Mesenchymal stem cell (in vitro differentiated cells and primary cell): Measurements from ENCODE around the gene AKR7A2.
"Not testable (repeated sequence)": the region's sequence is repeated elsewhere in the genome, so short reads cannot be mapped to it uniquely, and the experiment has no call there.

Experiments
- DNase-seq: peaks from one replicate; pipeline ENCODE4 v3.0.0-alpha.2; 2013
- H2AFZ ChIP-seq: one replicate; pipeline ENCODE4 v1.6.1; 2013; ENCODE audit warnings: low read depth, mild to moderate bottlenecking, control low read depth, inconsistent platforms, low read length, moderate library complexity
- H2AK5ac ChIP-seq: 2 replicates; pipeline ENCODE4 v1.6.1; 2013; ENCODE audit warnings: low read length, moderate library complexity, mild to moderate bottlenecking, inconsistent platforms; ENCODE audit not compliant: severe bottlenecking
- H2BK120ac ChIP-seq: one replicate; pipeline ENCODE4 v1.6.1; 2013; ENCODE audit warnings: low read depth, mild to moderate bottlenecking, inconsistent platforms, low read length, moderate library complexity
- H2BK12ac ChIP-seq, 2 experiments: one replicate each; pipeline ENCODE4 v1.6.1; 2013; ENCODE audit warnings: inconsistent platforms in 2 of 2, low read length in 2 of 2, mild to moderate bottlenecking in 2 of 2, moderate library complexity in 2 of 2, control low read depth in 1 of 2
- H2BK15ac ChIP-seq: one replicate; pipeline ENCODE4 v1.6.1; 2013; ENCODE audit warnings: mild to moderate bottlenecking, low read depth, inconsistent platforms; ENCODE audit not compliant: poor library complexity, severe bottlenecking
- H2BK5ac ChIP-seq: 2 replicates; pipeline ENCODE4 v1.6.1; 2013; ENCODE audit warnings: low read depth, mild to moderate bottlenecking, low read length, control low read depth, inconsistent platforms; ENCODE audit not compliant: poor library complexity, severe bottlenecking
- H3K14ac ChIP-seq, 2 experiments: one replicate each; pipeline ENCODE4 v1.6.1; 2013; ENCODE audit warnings: inconsistent platforms in 2 of 2, low read length in 2 of 2, control low read depth in 1 of 2, mild to moderate bottlenecking in 1 of 2, moderate library complexity in 1 of 2
- H3K18ac ChIP-seq, 2 experiments: one replicate each; pipeline ENCODE4 v1.6.1; 2013; ENCODE audit warnings: inconsistent platforms in 2 of 2, low read length in 2 of 2, control low read depth in 1 of 2, low read depth in 1 of 2, mild to moderate bottlenecking in 1 of 2
- H3K23ac ChIP-seq, 2 experiments: one replicate each; pipeline ENCODE4 v1.6.1; 2013; ENCODE audit warnings: inconsistent platforms in 2 of 2, low read length in 2 of 2, mild to moderate bottlenecking in 2 of 2, moderate library complexity in 2 of 2, control low read depth in 1 of 2
- H3K27ac ChIP-seq: 2 replicates; pipeline ENCODE4 v1.5.1; 2013; ENCODE audit warnings: mild to moderate bottlenecking, moderate library complexity, low read length, control low read depth, inconsistent platforms; ENCODE audit not compliant: poor library complexity, severe bottlenecking
- H3K27me3 ChIP-seq, 2 experiments: 2 replicates each; pipeline versions ENCODE4 v1.6.1 to v1.7.0; 2013; ENCODE audit warnings: low read length in 2 of 2, mild to moderate bottlenecking in 2 of 2, moderate library complexity in 2 of 2, control low read depth in 1 of 2, inconsistent platforms in 1 of 2; ENCODE audit not compliant: control insufficient read depth in 1 of 2, insufficient read depth in 1 of 2
- H3K36me3 ChIP-seq, 2 experiments: 2 replicates each; pipeline versions ENCODE4 v1.6.1 to v1.7.0; 2013; ENCODE audit warnings: low read length in 2 of 2, control low read depth in 1 of 2, inconsistent platforms in 1 of 2, low read depth in 1 of 2, mild to moderate bottlenecking in 1 of 2; ENCODE audit not compliant: insufficient read depth in 2 of 2, control insufficient read depth in 1 of 2
- H3K4ac ChIP-seq, 2 experiments: one replicate each; pipeline ENCODE4 v1.6.1; 2013; ENCODE audit warnings: inconsistent platforms in 2 of 2, low read length in 2 of 2, mild to moderate bottlenecking in 2 of 2, moderate library complexity in 2 of 2, control low read depth in 1 of 2, low read depth in 1 of 2
- H3K4me1 ChIP-seq: 2 replicates; pipeline ENCODE4 v1.6.1; 2013; ENCODE audit warnings: low read depth, low read length, control low read depth; ENCODE audit not compliant: control insufficient read depth, insufficient read depth
- H3K4me2 ChIP-seq: 2 replicates; pipeline ENCODE4 v1.6.1; 2013; ENCODE audit warnings: low read length, mild to moderate bottlenecking, inconsistent platforms; ENCODE audit not compliant: poor library complexity, severe bottlenecking
- H3K4me3 ChIP-seq, 2 experiments: 2 replicates each; pipeline versions ENCODE4 v1.5.1 to v1.7.0; 2013; ENCODE audit warnings: low read length in 2 of 2, mild to moderate bottlenecking in 2 of 2, control low read depth in 1 of 2, low read depth in 1 of 2; ENCODE audit not compliant: insufficient read depth in 1 of 2
- H3K79me1 ChIP-seq: replicated peaks from 2 replicates; pipeline ENCODE4 v1.6.1; 2013; ENCODE audit warnings: mild to moderate bottlenecking, control low read depth, low read length, inconsistent platforms; ENCODE audit not compliant: poor library complexity, severe bottlenecking
- H3K9ac ChIP-seq: 2 replicates; pipeline ENCODE4 v1.7.0; 2013; ENCODE audit warnings: mild to moderate bottlenecking, low read length, moderate library complexity
- H3K9me3 ChIP-seq: 2 replicates; pipeline ENCODE4 v1.7.0; 2013; ENCODE audit warnings: mild to moderate bottlenecking, low read length; ENCODE audit not compliant: control insufficient read depth
- H4K8ac ChIP-seq: one replicate; pipeline ENCODE4 v1.6.1; 2013; ENCODE audit warnings: inconsistent platforms, mild to moderate bottlenecking, low read length, moderate library complexity
- H4K91ac ChIP-seq: one replicate; pipeline ENCODE4 v1.6.1; 2013; ENCODE audit warnings: mild to moderate bottlenecking, low read length, inconsistent platforms
- WGBS: methylation state at CpG from one replicate; pipeline ENCODE4 v1.1.7; 2013; ENCODE audit warnings: mixed read lengths; 5-methylcytosine and 5-hydroxymethylcytosine counted together

The AKR7A2 gene

GRCh38 chr1:19285807-19286206 is 26.1 kb downstream of the AKR7A2 start:
- H4K8ac ChIP-seq, H2BK5ac ChIP-seq, H3K9me3 ChIP-seq, H3K27me3 ChIP-seq, H2AK5ac ChIP-seq, H3K9ac ChIP-seq, H3K79me1 ChIP-seq, H4K91ac ChIP-seq, H3K18ac ChIP-seq, H3K4ac ChIP-seq, H2BK15ac ChIP-seq, H2BK120ac ChIP-seq, H3K23ac ChIP-seq, H3K4me3 ChIP-seq, H3K4me2 ChIP-seq, H3K27ac ChIP-seq, H3K4me1 ChIP-seq, H3K14ac ChIP-seq, DNase-seq, H2BK12ac ChIP-seq, H2AFZ ChIP-seq: not testable (repeated sequence)
- WGBS: 67% methylated on average over 3 of the region's 3 CpGs
- peaks cover 4 to 21% of the 10 kb centered on the region in 2 experiments for H3K36me3 ChIP-seq

- H2AK5ac ChIP-seq, H3K9ac ChIP-seq, H3K27me3 ChIP-seq, H3K79me1 ChIP-seq, H2BK5ac ChIP-seq, H4K91ac ChIP-seq, H4K8ac ChIP-seq, H3K4me1 ChIP-seq, H3K14ac ChIP-seq, H3K23ac ChIP-seq, H3K27ac ChIP-seq, H3K4me2 ChIP-seq, H3K18ac ChIP-seq, H3K4ac ChIP-seq, H3K4me3 ChIP-seq, DNase-seq, H2BK12ac ChIP-seq, H2BK15ac ChIP-seq, H2BK120ac ChIP-seq, H2AFZ ChIP-seq, H3K9me3 ChIP-seq: not testable (repeated sequence)
- H3K36me3 ChIP-seq: peaks cover 4 to 21% of the 10 kb centered on the region in 2 experiments
- 91% methylated on average over 3 of the region's 3 CpGs for WGBS
These were observed 26.6 kb downstream of the AKR7A2 start for GRCh38 chr1:19285366-19285765.

GRCh38 chr1:19284881-19285280 is 27.1 kb downstream of the AKR7A2 start:
- no peaks in the 10 kb centered on the region for H3K9me3 ChIP-seq
- H3K9ac ChIP-seq: no peak overlapping the region
- no peak overlapping the region for H3K23ac ChIP-seq
- H2AK5ac ChIP-seq: no peak overlapping the region
- no peak overlapping the region for H2BK12ac ChIP-seq
- H3K18ac ChIP-seq: no peak overlapping the region
- H2AFZ ChIP-seq: no peak overlapping the region
- peaks cover 4 to 21% of the 10 kb centered on the region in 2 experiments for H3K36me3 ChIP-seq
- H3K4me3 ChIP-seq: no peak overlapping the region
- no peak overlapping the region for H3K4ac ChIP-seq
- H3K27me3 ChIP-seq: no peaks in the 10 kb centered on the region
- no peak overlapping the region for H2BK15ac ChIP-seq
- H3K4me2 ChIP-seq: no peak overlapping the region
- H2BK5ac ChIP-seq: no peak overlapping the region
- DNase-seq: no peak
- no peaks in the 10 kb centered on the region for H3K79me1 ChIP-seq
- H3K4me1 ChIP-seq: peaks cover 8% of the 10 kb centered on the region
- H4K91ac ChIP-seq: no peak overlapping the region
- no peak overlapping the region for H2BK120ac ChIP-seq
- no peak overlapping the region for H3K27ac ChIP-seq
- no peak overlapping the region for H4K8ac ChIP-seq
- 98% methylated on average over 5 of the region's 8 CpGs for WGBS
- H3K14ac ChIP-seq: no peak overlapping the region

GRCh38 chr1:19283891-19284290 is 28.1 kb downstream of the AKR7A2 start:
- H2BK120ac ChIP-seq: no peak overlapping the region
- H3K79me1 ChIP-seq: no peaks in the 10 kb centered on the region
- H2BK12ac ChIP-seq: no peak overlapping the region
- H3K27me3 ChIP-seq: no peaks in the 10 kb centered on the region
- no peak overlapping the region for H4K8ac ChIP-seq
- no peak overlapping the region for H4K91ac ChIP-seq
- no peak overlapping the region for H3K27ac ChIP-seq
- no peak overlapping the region for H3K4me3 ChIP-seq
- 96% methylated on average over 8 of the region's 9 CpGs for WGBS
- peaks cover 6% of the 10 kb centered on the region for H3K4me1 ChIP-seq
- no peak overlapping the region for H3K9ac ChIP-seq
- H3K9me3 ChIP-seq: peaks cover 7% of the 10 kb centered on the region
- no peak overlapping the region for H3K18ac ChIP-seq
- H2BK15ac ChIP-seq: no peak overlapping the region
- H3K4ac ChIP-seq: no peak overlapping the region
- no peak overlapping the region for H3K23ac ChIP-seq
- H3K14ac ChIP-seq: no peak overlapping the region
- no peak overlapping the region for H2AK5ac ChIP-seq
- H3K36me3 ChIP-seq: peaks cover 4 to 21% of the 10 kb centered on the region in 2 experiments
- no peak overlapping the region for H2BK5ac ChIP-seq
- DNase-seq: no peak
- H2AFZ ChIP-seq: no peak overlapping the region
- no peak overlapping the region for H3K4me2 ChIP-seq
